Immature natural killer cell (primary cell): ENCODE measurements around the gene CCNK. TPM values are rescaled to one million over a fixed set of nuclear protein-coding genes. Genes with fewer than 3 reads are reported as not detected.
A peak's percentile ranks its signal among the peaks of the same experiment; 100 is the strongest.

Source experiments
- DNase-seq, 3 donors: peaks; one replicate each; pipeline ENCODE4 v3.0.0; 2022; ENCODE audit warnings: mixed read lengths in 1 of 3
- H3K27ac Mint-ChIP-seq, 6 donors: one replicate each; pipeline ENCODE4 v1.8.0; 2020; ENCODE audit warnings: mixed read lengths in 6 of 6, mild to moderate bottlenecking in 5 of 6, inconsistent platforms in 4 of 6, moderate library complexity in 3 of 6
- H3K27me3 Mint-ChIP-seq, 3 donors: one replicate each; pipeline ENCODE4 v1.8.0; 2020 to 2021; ENCODE audit warnings: low read depth in 3 of 3, mild to moderate bottlenecking in 3 of 3, mixed read lengths in 3 of 3, moderate library complexity in 3 of 3, inconsistent platforms in 1 of 3
- H3K36me3 Mint-ChIP-seq, 3 donors: one replicate each; pipeline ENCODE4 v1.8.0; 2020; ENCODE audit warnings: mixed read lengths in 3 of 3, inconsistent platforms in 2 of 3, mild to moderate bottlenecking in 2 of 3
- H3K4me1 Mint-ChIP-seq, 2 donors: one replicate each; pipeline ENCODE4 v1.8.0; 2020; ENCODE audit warnings: inconsistent platforms in 2 of 2, mild to moderate bottlenecking in 2 of 2, mixed read lengths in 2 of 2, moderate library complexity in 1 of 2
- H3K4me3 Mint-ChIP-seq, 5 donors: one replicate each; pipeline ENCODE4 v1.8.0; 2020; ENCODE audit warnings: mild to moderate bottlenecking in 5 of 5, mixed read lengths in 5 of 5, inconsistent platforms in 3 of 5, moderate library complexity in 3 of 5
- H3K9me3 Mint-ChIP-seq, 6 donors: one replicate each; pipeline ENCODE4 v1.8.0; 2020; ENCODE audit warnings: mild to moderate bottlenecking in 6 of 6, mixed read lengths in 6 of 6, inconsistent platforms in 4 of 6, moderate library complexity in 3 of 6
- polyA plus RNA-seq, 3 donors: library from polyadenylated mRNA; unstranded; fragments of 300-500 nt; fragmentation: Illumina TruSeq; gene quantifications; one replicate each; pipeline ENCODE4 v1.2.3, GENCODE V29; 2021

Gene CCNK
- polyA plus RNA-seq, 3 donors from 2014 or later: 5.8 to 32.9 (median 13.2) TPM

- H3K27ac Mint-ChIP-seq: no peak overlapping the region
- no peak overlapping the region for H3K4me3 Mint-ChIP-seq
- no peaks in the 10 kb centered on the region for H3K36me3 Mint-ChIP-seq
- DNase-seq: no peak
- no peaks in the 10 kb centered on the region for H3K4me1 Mint-ChIP-seq
- peaks cover 0 to 6% (median 6%) of the 10 kb centered on the region in 3 donors for H3K27me3 Mint-ChIP-seq
- no peaks in the 10 kb centered on the region for H3K9me3 Mint-ChIP-seq
Observed at GRCh38 chr14:99542566-99542965, 61.4 kb downstream of the CCNK start.

- peaks cover 0 to 6% (median 6%) of the 10 kb centered on the region in 3 donors for H3K27me3 Mint-ChIP-seq
- no peaks in the 10 kb centered on the region for H3K9me3 Mint-ChIP-seq
- no peaks in the 10 kb centered on the region for H3K4me1 Mint-ChIP-seq
- no peak overlapping the region for H3K4me3 Mint-ChIP-seq
- H3K36me3 Mint-ChIP-seq: no peaks in the 10 kb centered on the region
- DNase-seq: no peak
- H3K27ac Mint-ChIP-seq: peak overlapping the region in 1 of 6 donors; percentile 19
Observed at GRCh38 chr14:99543370-99543769, 62.2 kb downstream of the CCNK start.

- no peak overlapping the region for H3K27ac Mint-ChIP-seq
Observed at GRCh38 chr14:99543985-99544384, 62.8 kb downstream of the CCNK start.

GRCh38 chr14:99544991-99545390 lies 63.8 kb downstream of the CCNK start:
- no peaks in the 10 kb centered on the region for H3K4me1 Mint-ChIP-seq
- H3K9me3 Mint-ChIP-seq: no peaks in the 10 kb centered on the region
- H3K4me3 Mint-ChIP-seq: no peak overlapping the region
- no peak for DNase-seq
- no peak overlapping the region for H3K27ac Mint-ChIP-seq
- H3K27me3 Mint-ChIP-seq: peaks cover 0 to 4% (median 4%) of the 10 kb centered on the region in 3 donors
- H3K36me3 Mint-ChIP-seq: no peaks in the 10 kb centered on the region

More at GRCh38 chr14:99543985-99544384, 62.8 kb downstream of the CCNK start:
- H3K4me3 Mint-ChIP-seq: no peak overlapping the region
- no peaks in the 10 kb centered on the region for H3K4me1 Mint-ChIP-seq
- H3K36me3 Mint-ChIP-seq: no peaks in the 10 kb centered on the region
- H3K27me3 Mint-ChIP-seq: peaks cover 0 to 6% (median 4%) of the 10 kb centered on the region in 3 donors
- no peak for DNase-seq
- H3K9me3 Mint-ChIP-seq: no peaks in the 10 kb centered on the region

GRCh38 chr14:99545586-99545985 lies 64.4 kb downstream of the CCNK start:
- Mint-ChIP-seq H3K4me3 (no peak overlapping the region), H3K27ac (no peak overlapping the region), H3K9me3 (no peaks in the 10 kb centered on the region)

GRCh38 chr14:99546234-99546879 lies 65.1 kb downstream of the CCNK start:
- Mint-ChIP-seq H3K27me3 (peaks cover 0 to 4% (median 0%) of the 10 kb centered on the region in 3 donors), H3K9me3 (no peaks in the 10 kb centered on the region), H3K27ac (no peak overlapping the region), H3K4me1 (no peaks in the 10 kb centered on the region), H3K4me3 (no peak overlapping the region), H3K36me3 (no peaks in the 10 kb centered on the region)
- no peak for DNase-seq

More at GRCh38 chr14:99545586-99545985, 64.4 kb downstream of the CCNK start:
- no peak for DNase-seq
- Mint-ChIP-seq H3K4me1 (no peaks in the 10 kb centered on the region), H3K27me3 (peaks cover 0 to 4% (median 3%) of the 10 kb centered on the region in 3 donors), H3K36me3 (no peaks in the 10 kb centered on the region)

GRCh38 chr14:99548255-99548654 lies 67.0 kb downstream of the CCNK start:
- no peak overlapping the region for H3K4me3 Mint-ChIP-seq
- H3K27ac Mint-ChIP-seq: no peak overlapping the region
- peaks cover 0 to 4% (median 0%) of the 10 kb centered on the region in 3 donors for H3K27me3 Mint-ChIP-seq
- no peak for DNase-seq
- H3K36me3 Mint-ChIP-seq: no peaks in the 10 kb centered on the region
- no peaks in the 10 kb centered on the region for H3K9me3 Mint-ChIP-seq
- no peaks in the 10 kb centered on the region for H3K4me1 Mint-ChIP-seq

- Mint-ChIP-seq H3K4me1 (no peaks in the 10 kb centered on the region), H3K4me3 (no peak overlapping the region), H3K36me3 (no peaks in the 10 kb centered on the region), H3K9me3 (no peaks in the 10 kb centered on the region), H3K27ac (no peak overlapping the region), H3K27me3 (peaks cover 0 to 2% (median 0%) of the 10 kb centered on the region in 3 donors)
- DNase-seq: no peak
Observed at GRCh38 chr14:99548871-99549515, 67.8 kb downstream of the CCNK start.

- no peaks in the 10 kb centered on the region for H3K27me3 Mint-ChIP-seq
- H3K9me3 Mint-ChIP-seq: no peaks in the 10 kb centered on the region
- no peak overlapping the region for H3K4me3 Mint-ChIP-seq
- no peak for DNase-seq
- no peak overlapping the region for H3K27ac Mint-ChIP-seq
- H3K36me3 Mint-ChIP-seq: no peaks in the 10 kb centered on the region
- no peaks in the 10 kb centered on the region for H3K4me1 Mint-ChIP-seq
Observed at GRCh38 chr14:99549684-99550083, 68.5 kb downstream of the CCNK start.

GRCh38 chr14:99550387-99550992 lies 69.3 kb downstream of the CCNK start:
- Mint-ChIP-seq H3K27ac (no peak overlapping the region), H3K4me1 (no peaks in the 10 kb centered on the region), H3K4me3 (no peak overlapping the region), H3K27me3 (no peaks in the 10 kb centered on the region), H3K9me3 (no peaks in the 10 kb centered on the region), H3K36me3 (no peaks in the 10 kb centered on the region)
- DNase-seq: no peak

GRCh38 chr14:99551034-99551922 lies 70.1 kb downstream of the CCNK start:
- no peaks in the 10 kb centered on the region for H3K9me3 Mint-ChIP-seq
- H3K4me3 Mint-ChIP-seq: no peak overlapping the region
- H3K36me3 Mint-ChIP-seq: no peaks in the 10 kb centered on the region
- DNase-seq: no peak
- H3K27ac Mint-ChIP-seq: peak overlapping the region in 1 of 6 donors; percentile 46
- no peaks in the 10 kb centered on the region for H3K27me3 Mint-ChIP-seq
- no peaks in the 10 kb centered on the region for H3K4me1 Mint-ChIP-seq

- Mint-ChIP-seq H3K4me1 (no peaks in the 10 kb centered on the region), H3K9me3 (no peaks in the 10 kb centered on the region), H3K27me3 (no peaks in the 10 kb centered on the region)
Observed at GRCh38 chr14:99552021-99552553, 70.9 kb downstream of the CCNK start.

GRCh38 chr14:99552572-99553216 lies 71.5 kb downstream of the CCNK start:
- H3K9me3 Mint-ChIP-seq: no peaks in the 10 kb centered on the region
- no peak overlapping the region for H3K4me3 Mint-ChIP-seq
- no peaks in the 10 kb centered on the region for H3K36me3 Mint-ChIP-seq
- H3K27ac Mint-ChIP-seq: no peak overlapping the region
- no peak for DNase-seq
- no peaks in the 10 kb centered on the region for H3K27me3 Mint-ChIP-seq
- H3K4me1 Mint-ChIP-seq: no peaks in the 10 kb centered on the region

More at GRCh38 chr14:99552021-99552553, 70.9 kb downstream of the CCNK start:
- DNase-seq: no peak
- Mint-ChIP-seq H3K36me3 (no peaks in the 10 kb centered on the region), H3K4me3 (no peak overlapping the region), H3K27ac (no peak overlapping the region)
